ENCODE results near the gene NTNG2. TPM values are rescaled to one million over a fixed set of nuclear protein-coding genes. Genes with fewer than 3 reads are reported as not detected.

NTNG2 gene
- total and polyA plus RNA-seq, 2 donors (not counting 1 experiment from before 2014, with no cell fraction given): 5.0 to 6.6 TPM

DNA sequence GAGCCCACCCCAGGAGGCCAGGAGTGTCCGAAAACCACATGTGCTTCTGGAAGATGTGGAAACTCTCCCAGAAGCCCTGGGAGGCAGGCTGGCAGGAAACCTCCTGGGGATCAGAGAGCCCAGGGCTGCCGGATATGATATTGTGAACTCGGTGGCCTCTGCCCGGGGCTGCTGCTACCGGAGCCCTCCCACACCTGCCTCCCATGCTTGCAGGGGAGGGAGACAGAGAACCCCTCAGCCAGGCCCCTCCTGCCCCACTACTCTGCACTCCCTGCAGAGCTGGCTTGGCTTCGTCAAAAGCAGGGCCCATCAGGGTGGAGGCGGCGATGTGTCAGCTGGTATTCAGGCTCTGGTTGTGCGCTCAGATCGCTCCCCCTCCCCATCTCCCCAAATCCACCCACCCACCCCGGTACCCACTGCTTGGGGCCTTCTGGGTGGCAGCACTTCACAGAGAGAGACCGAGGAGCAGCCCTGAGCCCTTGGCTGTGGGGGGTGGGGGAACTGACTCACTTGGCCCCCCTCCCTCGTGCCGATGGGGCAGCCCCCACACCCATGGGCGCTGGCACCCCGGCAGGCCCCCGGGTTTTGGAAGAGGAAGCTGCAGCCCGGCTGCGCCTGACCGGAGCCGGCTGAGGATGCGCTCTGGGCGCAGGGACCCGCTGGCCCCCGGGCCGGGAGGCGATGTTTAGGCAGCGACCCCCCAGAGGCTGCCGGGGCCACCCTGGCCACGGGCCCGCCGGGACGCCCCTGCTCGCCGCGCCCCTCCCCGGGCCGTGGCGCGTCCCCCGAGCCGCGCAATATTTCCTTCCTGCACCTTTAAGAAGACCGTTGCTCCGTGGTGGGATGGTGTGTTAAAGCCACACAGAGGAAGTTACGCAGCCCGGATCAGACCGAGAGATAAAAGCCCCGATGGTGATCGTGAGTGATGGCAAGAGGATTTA lies 786 bp upstream of the NTNG2 start:
- Histone ChIP-seq H3K4me1 (ENCODE audit: control insufficient read depth in 2 of 2, insufficient read depth in 2 of 2, low read length in 2 of 2) (peaks cover 26 to 30% of the 10 kb centered on the region in 2 donors), H3K9me3 (ENCODE audit: control extremely low read depth in 1 of 3, control insufficient read depth in 2 of 3, insufficient read depth in 1 of 3, low read length in 2 of 3) (no peaks in the 10 kb centered on the region), H3K36me3 (replicated peaks in 1 of 2; ENCODE audit: control extremely low read depth in 1 of 2, control insufficient read depth in 1 of 2, extremely low read depth in 1 of 2, insufficient read depth in 2 of 2, low read length in 1 of 2) (no peaks in the 10 kb centered on the region), H3K79me2 (ENCODE audit: control insufficient read depth, insufficient read depth, low read length) (no peaks in the 10 kb centered on the region), H4K20me1 (ENCODE audit: control insufficient read depth, insufficient read depth, low read length, poor library complexity, severe bottlenecking) (no peaks in the 10 kb centered on the region), H3K9ac (ENCODE audit: low read length) (peak overlapping the region; percentile 75), H3K27ac (ENCODE audit: low read length in 2 of 2) (no peak overlapping the region), H3K27me3 (replicated peaks in 1 of 4; ENCODE audit: control extremely low read depth in 1 of 4, control insufficient read depth in 3 of 4, insufficient read depth in 4 of 4, low read length in 3 of 4) (peaks cover 0 to 71% (median 32%) of the 10 kb centered on the region in 4 experiments), H2AFZ (ENCODE audit: insufficient read depth, low read depth, low read length, poor library complexity, severe bottlenecking) (peak overlapping the region; percentile 78), H3K4me2 (replicated peaks; ENCODE audit: low read depth, low read length, poor library complexity, severe bottlenecking) (peak overlapping the region; percentile 99), H3K4me3 (ENCODE audit: control extremely low read depth in 1 of 5, extremely low read depth in 1 of 5, insufficient read depth in 1 of 5, low read depth in 2 of 5, low read length in 4 of 5) (peak overlapping the region; percentile 38 to 67 (median 55))
- Mint-ChIP-seq H3K4me1 (peaks cover 13% of the 10 kb centered on the region), H3K4me3 (peak overlapping the region; percentile 87), H3K27ac (peak overlapping the region; percentile 69), H3K27me3 (peaks cover 40% of the 10 kb centered on the region), H3K9me3 (ENCODE audit: insufficient read depth) (no peaks in the 10 kb centered on the region)
- POLR2A ChIA-PET: no interaction called here
- intact Hi-C loops (cut with micrococcal nuclease): loop anchor here (5.0 to 10.0 kb wide), 2 partner anchors 79 to 396 kb away; no protein-coding TSS in a partner anchor
- ATAC-seq (ENCODE audit: low read depth): peak; percentile 76
- peak; percentile 77 for DNase-seq
- TF ChIP-seq CTCF (IDR thresholded peaks at IDR 0.05) (no peak), EZH2 (IDR thresholded peaks at IDR 0.05; ENCODE audit: borderline replicate concordance, insufficient read depth, low read depth, low read length, poor library complexity, severe bottlenecking) (no peak)
- WGBS (ENCODE audit: insufficient coverage): 4% methylated on average over 40 of the region's 50 CpGs
- CTCF ChIA-PET: interaction anchor here (1.7 kb wide), 1 partner anchor 9 kb away, joined by 5 read pairs; no protein-coding TSS in a partner anchor
